ENCODE data around the gene NLRP3. TPM values are rescaled to one million over a fixed set of nuclear protein-coding genes. Genes with fewer than 3 reads are reported as not detected.

Gene NLRP3
- total and polyA plus RNA-seq, 3 experiments from 2014 or later = 1.8 to 3.0 (median 2.6) TPM

GRCh38 chr1:247409869-247410544 is 6.0 kb upstream of the NLRP3 start:
- H3K4me3 ChIP-seq (ENCODE audit: low read length) = peak overlapping the region; percentile 21
- H3K4me1 ChIP-seq (ENCODE audit: insufficient read depth, low read length) = peaks cover 38% of the 10 kb centered on the region

GRCh38 chr1:247411621-247412327 is 4.2 kb upstream of the NLRP3 start:
- peaks cover 49% of the 10 kb centered on the region for H3K4me1 ChIP-seq (ENCODE audit: insufficient read depth, low read length)
- Mint-ChIP-seq H3K4me3 (no peak overlapping the region), H3K27me3 (peaks cover 0 to 1% of the 10 kb centered on the region in 2 donors), H3K9me3 (no peaks in the 10 kb centered on the region), H3K36me3 (peaks cover 0 to 3% (median 1%) of the 10 kb centered on the region in 3 donors), H3K27ac (no peak overlapping the region), H3K4me1 (peaks cover 50 to 62% (median 54%) of the 10 kb centered on the region in 3 donors)
- ChIA-PET CTCF (interaction anchor here (0.8 to 3.1 kb wide), 2 partner anchors 22 to 39 kb away, joined by 3 to 12 read pairs; no protein-coding TSS in a partner anchor), POLR2A (no interaction called here)
- H3K27ac ChIP-seq (ENCODE audit: low read depth, low read length) = no peak overlapping the region
- no peaks in the 10 kb centered on the region for H3K27me3 ChIP-seq (ENCODE audit: insufficient read depth, low read length, poor library complexity, severe bottlenecking)
- no peaks in the 10 kb centered on the region for H3K9me3 ChIP-seq (ENCODE audit: low read length)
- no peak overlapping the region for H3K4me3 ChIP-seq (ENCODE audit: low read length)
- DNase-seq = no peak
- H3K36me3 ChIP-seq (ENCODE audit: insufficient read depth, low read length) = no peaks in the 10 kb centered on the region

More at GRCh38 chr1:247409869-247410544, 6.0 kb upstream of the NLRP3 start:
- H3K27me3 ChIP-seq (ENCODE audit: insufficient read depth, low read length, poor library complexity, severe bottlenecking) = no peaks in the 10 kb centered on the region
- H3K9me3 ChIP-seq (ENCODE audit: low read length) = no peaks in the 10 kb centered on the region
- Mint-ChIP-seq H3K4me3 (peak overlapping the region; percentile 79 to 87 (median 81)), H3K27me3 (peaks cover 0 to 1% of the 10 kb centered on the region in 2 donors), H3K27ac (peak overlapping the region; percentile 62 to 96 (median 85)), H3K4me1 (peaks cover 36 to 49% (median 48%) of the 10 kb centered on the region in 3 donors), H3K36me3 (peaks cover 0 to 1% (median 0%) of the 10 kb centered on the region in 3 donors), H3K9me3 (no peaks in the 10 kb centered on the region)
- CTCF ChIA-PET = interaction anchor here (1.1 to 3.1 kb wide), 3 partner anchors 16 to 37 kb away, joined by 3 to 12 read pairs (median 3); no protein-coding TSS in a partner anchor
- POLR2A ChIA-PET = no interaction called here
- no peaks in the 10 kb centered on the region for H3K36me3 ChIP-seq (ENCODE audit: insufficient read depth, low read length)
- peak in 1 of 5 donors; percentile 21 for DNase-seq
- peak overlapping the region; percentile 21 for H3K27ac ChIP-seq (ENCODE audit: low read depth, low read length)

DNA sequence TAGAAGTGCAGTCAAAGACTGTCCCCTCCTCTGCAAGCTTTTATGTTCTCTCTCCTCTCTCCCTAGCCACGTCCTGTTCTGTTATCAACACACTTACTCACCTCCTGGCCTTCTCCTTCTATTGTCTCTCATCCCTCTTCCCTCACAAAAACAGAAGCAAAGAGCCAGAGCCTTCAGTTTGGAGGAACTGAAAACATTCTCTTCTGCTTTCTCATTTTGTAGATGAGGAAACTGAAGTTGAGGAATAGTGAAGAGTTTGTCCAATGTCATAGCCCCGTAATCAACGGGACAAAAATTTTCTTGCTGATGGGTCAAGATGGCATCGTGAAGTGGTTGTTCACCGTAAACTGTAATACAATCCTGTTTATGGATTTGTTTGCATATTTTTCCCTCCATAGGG is 1.9 kb downstream of the NLRP3 start:
- CTCF ChIA-PET = interaction anchor here (1.2 to 5.1 kb wide), 3 partner anchors 28 to 69 kb away, joined by 3 to 43 read pairs (median 4); no protein-coding TSS in a partner anchor
- POLR2A ChIA-PET = no interaction called here

DNA sequence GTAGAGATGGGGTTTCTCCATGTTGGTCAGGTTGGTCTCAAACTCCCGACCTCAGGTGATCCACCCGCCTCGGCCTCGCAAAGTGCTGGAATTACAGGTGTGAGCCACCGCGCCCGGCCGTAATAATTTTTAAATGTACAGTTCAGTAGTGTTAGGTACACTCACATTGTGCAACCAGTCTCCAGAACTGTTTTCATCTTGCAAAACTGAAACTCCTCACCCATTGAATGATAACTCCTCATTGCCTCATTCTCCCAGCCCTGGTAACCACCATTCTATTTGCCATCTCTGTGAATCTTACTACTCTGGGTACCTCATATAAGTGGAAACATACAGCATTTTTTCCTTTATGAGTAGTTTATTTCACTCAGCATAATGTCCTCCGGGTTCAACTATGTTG is 3.4 kb downstream of the NLRP3 start:
- no peak overlapping the region for H3K4me3 ChIP-seq (ENCODE audit: low read length)
- ChIA-PET CTCF (no interaction called here), POLR2A (no interaction called here)
- H3K9me3 Mint-ChIP-seq = no peaks in the 10 kb centered on the region
- peaks cover 13 to 39% (median 28%) of the 10 kb centered on the region in 3 donors for H3K36me3 Mint-ChIP-seq
- H3K9me3 ChIP-seq (ENCODE audit: low read length) = no peaks in the 10 kb centered on the region
- no peaks in the 10 kb centered on the region for H3K36me3 ChIP-seq (ENCODE audit: insufficient read depth, low read length)
- peaks cover 60 to 70% (median 69%) of the 10 kb centered on the region in 3 donors for H3K4me1 Mint-ChIP-seq
- H3K27me3 ChIP-seq (ENCODE audit: insufficient read depth, low read length, poor library complexity, severe bottlenecking) = no peaks in the 10 kb centered on the region
- peak overlapping the region in 1 of 8 donors; percentile 20 for H3K27ac Mint-ChIP-seq
- no peak for DNase-seq
- H3K27me3 Mint-ChIP-seq = no peaks in the 10 kb centered on the region
- peaks cover 22% of the 10 kb centered on the region for H3K4me1 ChIP-seq (ENCODE audit: insufficient read depth, low read length)
- peak overlapping the region in 5 of 7 donors; percentile 33 to 58 (median 42) for H3K4me3 Mint-ChIP-seq
- H3K27ac ChIP-seq (ENCODE audit: low read depth, low read length) = no peak overlapping the region

More for the DNA sequence above, 1.9 kb downstream of the NLRP3 start:
- H3K4me1 ChIP-seq (ENCODE audit: insufficient read depth, low read length) = peaks cover 22% of the 10 kb centered on the region
- no peak overlapping the region for H3K27ac ChIP-seq (ENCODE audit: low read depth, low read length)
- no peaks in the 10 kb centered on the region for H3K27me3 Mint-ChIP-seq
- no peaks in the 10 kb centered on the region for H3K9me3 Mint-ChIP-seq
- H3K27me3 ChIP-seq (ENCODE audit: insufficient read depth, low read length, poor library complexity, severe bottlenecking) = no peaks in the 10 kb centered on the region
- no peaks in the 10 kb centered on the region for H3K36me3 ChIP-seq (ENCODE audit: insufficient read depth, low read length)
- H3K36me3 Mint-ChIP-seq = peaks cover 9 to 25% (median 15%) of the 10 kb centered on the region in 3 donors
- peak overlapping the region in 3 of 8 donors; percentile 8 to 84 (median 39) for H3K27ac Mint-ChIP-seq
- DNase-seq = no peak
- peak overlapping the region; percentile 10 to 74 (median 49) for H3K4me3 Mint-ChIP-seq
- H3K4me3 ChIP-seq (ENCODE audit: low read length) = no peak overlapping the region
- H3K4me1 Mint-ChIP-seq = peaks cover 60 to 70% (median 69%) of the 10 kb centered on the region in 3 donors
- no peaks in the 10 kb centered on the region for H3K9me3 ChIP-seq (ENCODE audit: low read length)

GRCh38 chr1:247421074-247421473 is 5.1 kb downstream of the NLRP3 start:
- Mint-ChIP-seq H3K27ac (peak overlapping the region in 4 of 8 donors; percentile 23 to 78 (median 53)), H3K4me1 (peaks cover 53 to 63% (median 62%) of the 10 kb centered on the region in 3 donors), H3K36me3 (peaks cover 21 to 54% (median 37%) of the 10 kb centered on the region in 3 donors), H3K9me3 (no peaks in the 10 kb centered on the region), H3K27me3 (no peaks in the 10 kb centered on the region), H3K4me3 (peak overlapping the region in 6 of 7 donors; percentile 4 to 59 (median 34))
- CTCF ChIA-PET = interaction anchor here (1.6 kb wide), 1 partner anchor 31 kb away, joined by 10 read pairs; no protein-coding TSS in a partner anchor
- POLR2A ChIA-PET = no interaction called here
- no peak for DNase-seq
- no peaks in the 10 kb centered on the region for H3K27me3 ChIP-seq (ENCODE audit: insufficient read depth, low read length, poor library complexity, severe bottlenecking)
- peaks cover 11% of the 10 kb centered on the region for H3K4me1 ChIP-seq (ENCODE audit: insufficient read depth, low read length)
- H3K4me3 ChIP-seq (ENCODE audit: low read length) = no peak overlapping the region
- no peaks in the 10 kb centered on the region for H3K36me3 ChIP-seq (ENCODE audit: insufficient read depth, low read length)
- no peak overlapping the region for H3K27ac ChIP-seq (ENCODE audit: low read depth, low read length)
- H3K9me3 ChIP-seq (ENCODE audit: low read length) = no peaks in the 10 kb centered on the region

- POLR2A ChIA-PET = no interaction called here
- Histone ChIP-seq H3K9me3 (ENCODE audit: low read length) (no peaks in the 10 kb centered on the region), H3K27ac (ENCODE audit: low read depth, low read length) (no peak overlapping the region), H3K36me3 (ENCODE audit: insufficient read depth, low read length) (peaks cover 5% of the 10 kb centered on the region), H3K4me3 (ENCODE audit: low read length) (no peak overlapping the region), H3K27me3 (ENCODE audit: insufficient read depth, low read length, poor library complexity, severe bottlenecking) (no peaks in the 10 kb centered on the region), H3K4me1 (ENCODE audit: insufficient read depth, low read length) (no peaks in the 10 kb centered on the region)
- DNase-seq = no peak
- Mint-ChIP-seq H3K36me3 (peaks cover 12 to 70% (median 24%) of the 10 kb centered on the region in 3 donors), H3K9me3 (no peaks in the 10 kb centered on the region), H3K4me1 (peaks cover 7 to 17% (median 14%) of the 10 kb centered on the region in 3 donors), H3K27me3 (peaks cover 0 to 2% of the 10 kb centered on the region in 2 donors), H3K27ac (peak overlapping the region in 1 of 8 donors; percentile 35), H3K4me3 (no peak overlapping the region)
- CTCF ChIA-PET = interaction anchor here (1.8 kb wide), 1 partner anchor 39 kb away, joined by 4 read pairs; no protein-coding TSS in a partner anchor
Measured at GRCh38 chr1:247429496-247429895, 13.5 kb downstream of the NLRP3 start.

DNA sequence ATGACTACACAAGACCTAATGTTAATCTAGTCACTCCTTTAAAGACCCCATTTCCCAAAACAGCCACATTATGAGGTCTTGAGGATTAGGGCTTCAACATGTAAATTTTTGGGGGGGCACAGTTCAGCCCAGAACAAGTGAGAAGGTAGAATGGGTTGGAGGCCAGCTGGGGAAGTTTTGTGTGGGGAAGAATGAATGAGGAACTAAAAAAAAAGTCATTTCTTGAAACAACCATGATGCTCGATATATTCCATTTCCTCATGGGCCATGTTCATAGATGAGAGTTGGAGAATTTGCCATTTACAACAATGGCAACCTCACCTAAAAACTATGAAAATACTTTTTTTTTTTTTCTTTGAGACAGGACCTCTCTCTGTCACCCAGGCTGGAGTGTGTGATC is 14.5 kb downstream of the NLRP3 start:
- Histone ChIP-seq H3K27ac (ENCODE audit: low read depth, low read length) (no peak overlapping the region), H3K27me3 (ENCODE audit: insufficient read depth, low read length, poor library complexity, severe bottlenecking) (no peaks in the 10 kb centered on the region), H3K9me3 (ENCODE audit: low read length) (no peaks in the 10 kb centered on the region), H3K4me1 (ENCODE audit: insufficient read depth, low read length) (no peaks in the 10 kb centered on the region), H3K4me3 (ENCODE audit: low read length) (no peak overlapping the region), H3K36me3 (ENCODE audit: insufficient read depth, low read length) (peaks cover 7% of the 10 kb centered on the region)
- Mint-ChIP-seq H3K27me3 (peaks cover 0 to 2% of the 10 kb centered on the region in 2 donors), H3K4me1 (peaks cover 7 to 16% (median 14%) of the 10 kb centered on the region in 3 donors), H3K9me3 (no peaks in the 10 kb centered on the region), H3K4me3 (no peak overlapping the region), H3K36me3 (peaks cover 11 to 69% (median 23%) of the 10 kb centered on the region in 3 donors), H3K27ac (no peak overlapping the region)
- ChIA-PET CTCF (interaction anchor here (1.4 kb wide), 1 partner anchor 14 kb away, joined by 3 read pairs; the partner anchor contains the start of gene NLRP3), POLR2A (no interaction called here)
- DNase-seq = no peak

Measured in CD8-positive, alpha-beta memory T cell (primary cell).